Embryonic facial prominence (tissue), 1 donor: ENCODE measurements around the gene PSTPIP1.

Experiments
- DNase-seq: peaks from one replicate; pipeline ENCODE4 v3.0.0-alpha.2; 2016; ENCODE audit errors: extremely low spot score

PSTPIP1 gene

DNA sequence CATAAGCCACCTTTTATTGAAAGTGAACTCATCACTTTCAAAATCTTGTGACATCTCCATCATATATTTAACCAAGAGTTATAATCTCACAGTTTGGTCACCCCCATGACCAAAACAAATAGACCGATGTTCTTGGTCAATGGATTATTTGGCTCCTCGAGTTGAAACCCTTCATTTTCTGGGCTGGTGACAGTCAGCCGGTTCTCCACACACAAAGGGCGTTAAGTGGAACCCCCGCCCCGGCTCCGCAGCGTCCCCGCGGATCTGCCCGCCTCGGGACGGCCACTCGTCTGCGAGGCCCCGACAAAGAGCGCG lies 75.2 kb downstream of the PSTPIP1 start:
- no peak for DNase-seq

DNA sequence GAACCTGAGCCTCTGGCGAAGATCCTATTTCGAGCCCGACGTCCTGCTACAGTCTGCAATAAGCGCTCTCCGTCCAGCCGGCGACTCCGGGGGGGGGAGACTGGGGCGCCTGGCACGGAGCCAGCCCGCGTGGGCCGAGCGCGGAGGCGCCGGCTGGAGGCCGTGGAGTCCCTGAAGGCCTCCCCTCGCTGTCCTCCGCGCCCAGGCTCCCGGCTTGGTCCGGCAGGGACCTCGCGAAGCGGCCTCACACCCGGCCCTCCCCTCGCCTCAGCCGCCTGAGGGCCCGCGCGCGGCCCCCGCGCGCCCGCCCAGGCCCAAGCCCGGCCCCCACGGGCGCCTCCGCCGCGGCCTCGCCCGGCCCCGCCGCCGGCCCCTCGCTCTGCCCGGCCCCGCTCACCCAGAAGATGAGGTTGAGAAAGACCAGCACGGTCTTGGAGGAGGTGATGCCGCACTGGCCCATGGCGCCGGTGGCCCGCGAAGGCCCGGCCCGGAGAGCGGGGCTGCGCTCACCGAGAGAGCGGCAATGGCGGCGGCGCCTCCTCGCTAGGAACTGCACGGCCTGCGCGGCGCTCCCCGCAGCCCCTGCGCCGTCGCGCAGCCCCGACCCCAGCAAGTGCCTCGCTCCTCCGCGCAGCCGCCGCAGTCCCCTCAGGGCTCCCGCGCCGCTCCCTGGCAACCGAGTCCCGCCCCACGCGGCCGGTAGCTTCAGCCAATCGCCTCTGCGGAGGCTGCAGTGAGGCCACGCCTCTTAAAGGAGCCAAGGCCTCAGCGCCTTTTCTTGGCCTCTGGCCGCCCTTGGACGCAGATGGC lies 75.8 kb downstream of the PSTPIP1 start, which contains the start of gene TSPAN3:
TSPAN3 (minus strand) TSS at position 615 of the 810 bp plus-strand sequence; CDS start at position 460, 155 bp downstream.
- DNase-seq, result peak; percentile 85

DNA sequence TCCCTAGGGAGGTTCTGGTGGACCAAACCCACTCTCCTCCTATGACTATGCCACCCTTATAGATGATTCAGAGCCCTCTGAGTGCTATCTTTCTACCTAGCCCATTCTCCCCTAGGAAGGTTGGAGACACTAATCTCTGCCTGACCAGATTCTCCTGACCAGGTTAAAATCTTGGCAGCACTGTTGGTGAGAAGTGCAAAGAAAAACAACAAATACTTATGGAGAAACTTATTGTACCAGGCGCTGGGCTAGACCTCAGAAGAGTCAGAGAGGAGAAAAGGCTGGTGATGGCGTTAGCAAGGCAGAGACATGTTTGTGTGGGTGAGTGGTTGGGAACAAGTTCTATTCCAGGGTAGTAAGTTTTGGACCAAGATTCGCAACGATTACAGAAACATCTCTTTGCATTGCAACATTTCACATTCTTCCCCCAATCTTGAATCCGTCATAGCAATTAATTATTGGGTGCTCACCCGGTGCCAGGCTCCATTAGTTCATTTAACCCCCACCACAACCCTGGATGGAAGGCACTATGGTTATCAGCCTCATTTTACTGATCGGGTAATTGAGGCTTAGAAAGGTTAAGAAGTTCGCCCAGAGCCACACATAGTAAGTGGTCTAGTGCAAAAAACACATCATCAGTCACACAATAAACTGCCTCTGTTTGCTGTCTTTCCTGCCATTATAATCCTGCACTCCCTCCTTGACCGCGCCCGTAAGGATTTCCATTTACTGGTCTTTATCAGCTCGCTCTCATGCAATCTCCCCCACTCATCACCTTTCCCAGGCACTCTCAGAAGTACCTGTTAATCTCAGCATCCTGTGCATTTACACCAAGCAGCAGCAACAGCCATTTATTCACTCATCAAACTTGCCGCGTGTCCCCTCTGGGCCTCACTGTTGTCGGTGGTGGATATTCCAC lies 76.6 kb downstream of the PSTPIP1 start:
- DNase-seq, result no peak

DNA sequence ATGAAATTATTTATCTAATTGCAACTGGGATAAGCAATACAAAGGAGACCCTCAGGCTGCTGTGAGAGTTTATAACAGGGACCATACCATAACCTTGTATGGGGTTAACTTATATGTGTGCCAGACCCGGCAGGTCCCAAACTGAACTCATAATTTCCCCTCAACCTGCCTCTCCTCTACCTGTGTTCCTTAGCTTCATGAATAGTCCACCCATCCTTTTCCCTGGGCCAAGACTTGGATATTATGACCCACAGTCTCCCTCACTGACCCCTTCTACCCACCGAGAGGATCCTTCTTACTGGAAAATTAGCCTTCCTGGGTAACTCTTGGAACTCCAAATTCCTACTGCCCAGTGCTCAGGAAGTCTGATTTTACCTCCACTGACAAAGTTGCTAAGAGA lies 79.4 kb downstream of the PSTPIP1 start:
- no peak for DNase-seq

DNA sequence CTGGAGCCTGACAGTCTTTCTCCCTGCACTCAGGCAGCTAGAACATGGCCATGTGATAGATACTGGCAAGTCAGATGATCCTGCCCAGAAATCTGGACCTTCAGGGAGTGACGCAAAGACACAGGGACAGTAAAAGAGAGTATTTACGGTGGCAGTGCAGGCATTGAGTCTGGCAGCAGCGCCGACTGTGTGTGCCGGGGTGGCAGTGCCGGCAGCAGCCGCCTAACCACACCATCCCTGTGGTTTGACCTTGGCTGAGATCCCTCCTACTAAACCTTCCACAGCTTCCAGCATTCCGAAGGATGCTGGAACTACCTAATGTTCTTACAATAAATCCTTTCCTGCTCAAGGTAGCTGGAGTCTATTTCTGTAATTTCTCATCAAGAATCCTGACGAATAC lies 80.6 kb downstream of the PSTPIP1 start:
- no peak for DNase-seq

DNA sequence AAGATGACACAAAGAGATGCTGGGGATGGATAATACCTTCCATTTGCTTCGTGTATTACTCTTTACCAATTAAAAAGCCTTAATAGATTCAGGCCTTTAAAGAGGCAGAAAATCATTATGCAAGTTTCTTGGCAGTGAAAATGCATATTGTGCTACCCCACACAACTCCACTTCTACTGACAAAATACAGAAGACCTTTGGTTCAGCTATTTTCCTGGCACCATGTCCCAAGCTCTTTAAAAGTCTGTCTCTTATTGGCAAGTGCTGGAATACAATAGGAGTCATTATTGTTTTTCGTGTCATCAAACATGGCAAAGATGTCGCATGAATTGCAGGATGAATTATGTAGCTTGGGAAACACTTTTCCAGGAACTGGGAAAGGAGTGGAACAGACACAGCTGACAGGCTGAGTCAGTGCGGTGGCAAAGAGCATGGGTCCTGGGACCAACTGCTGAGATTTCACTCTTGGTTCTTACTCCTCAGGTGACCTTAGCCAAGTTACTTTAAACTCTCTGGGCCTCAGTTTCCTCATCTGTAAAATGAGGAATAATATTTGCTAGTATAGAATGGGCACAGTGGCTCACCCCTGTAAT lies 81.5 kb downstream of the PSTPIP1 start:
- no peak for DNase-seq

DNA sequence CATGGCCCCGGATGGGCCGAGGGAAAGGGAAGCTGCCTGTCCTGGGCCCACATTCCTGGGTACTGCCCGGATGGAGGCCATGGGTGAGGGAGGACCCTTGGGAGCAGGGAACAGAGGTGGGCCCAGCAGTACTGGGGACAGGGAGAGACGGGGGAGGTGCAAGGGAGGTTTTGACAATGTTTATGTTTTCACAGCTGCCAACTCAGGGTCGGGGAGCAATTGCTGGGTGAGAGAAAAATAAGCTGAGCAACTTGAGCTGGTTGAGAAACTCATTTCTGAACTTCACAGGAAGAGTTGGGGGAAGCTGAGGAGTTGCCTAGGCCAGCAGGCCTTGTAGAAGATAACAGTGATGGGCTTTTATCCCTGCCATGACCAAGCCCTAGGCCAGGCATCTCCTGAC lies 87.0 kb downstream of the PSTPIP1 start:
- no peak for DNase-seq

DNA sequence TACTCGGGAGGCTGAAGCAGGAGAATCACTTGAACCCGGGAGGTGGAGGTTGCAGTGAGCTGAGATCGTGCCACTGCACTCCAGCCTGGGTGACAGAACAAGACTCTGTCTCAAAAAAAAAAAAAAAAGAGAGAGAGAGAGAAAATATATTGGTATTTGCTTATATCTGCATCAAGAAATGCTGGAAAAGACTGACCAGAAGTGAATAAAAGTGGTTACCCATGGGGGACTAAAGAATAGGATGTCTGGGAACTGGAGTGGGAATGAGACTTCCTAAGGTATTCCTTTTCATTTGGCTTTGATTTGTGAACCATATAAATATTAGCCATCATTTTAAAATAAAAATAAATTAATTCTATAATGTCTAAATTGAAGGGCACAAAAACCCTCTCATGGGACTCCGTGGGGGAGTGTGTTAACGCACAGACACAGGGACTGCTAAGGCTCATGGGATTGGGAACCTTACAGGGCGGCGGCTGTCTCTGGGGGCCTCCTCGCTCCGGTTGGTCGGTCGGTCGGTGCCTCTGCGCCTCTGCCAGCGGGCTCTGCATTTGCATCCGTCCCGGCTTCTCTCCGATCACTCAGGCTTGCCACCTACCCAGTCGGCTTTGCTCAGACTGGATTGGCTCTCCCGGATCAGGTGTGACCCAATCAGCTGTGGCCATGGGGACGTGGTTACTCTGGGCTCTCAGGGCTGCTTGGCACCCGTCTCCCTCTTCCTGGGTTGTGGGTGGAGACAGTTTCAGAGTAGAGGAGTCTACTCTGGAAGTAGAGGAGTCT lies 88.6 kb downstream of the PSTPIP1 start:
- no peak for DNase-seq

DNA sequence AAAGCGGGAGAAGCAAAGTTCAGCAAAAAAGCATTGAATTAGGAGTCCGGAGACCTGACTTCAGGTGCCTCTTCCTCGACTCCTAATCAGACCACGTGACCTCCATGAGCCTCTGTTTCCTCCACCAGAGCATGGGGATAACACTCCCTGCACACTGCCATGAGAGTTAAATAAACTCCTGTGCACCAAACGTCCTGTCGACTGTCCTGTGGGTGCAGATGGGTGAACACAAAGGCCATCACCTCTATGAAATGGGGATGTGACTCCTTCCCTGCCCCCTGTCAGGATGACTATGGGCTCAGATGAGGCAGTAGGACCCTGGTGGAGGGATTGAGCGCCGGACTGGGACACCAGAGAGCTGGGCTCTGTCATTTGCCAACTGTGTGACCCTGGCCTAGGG lies 89.5 kb downstream of the PSTPIP1 start:
- no peak for DNase-seq

DNA sequence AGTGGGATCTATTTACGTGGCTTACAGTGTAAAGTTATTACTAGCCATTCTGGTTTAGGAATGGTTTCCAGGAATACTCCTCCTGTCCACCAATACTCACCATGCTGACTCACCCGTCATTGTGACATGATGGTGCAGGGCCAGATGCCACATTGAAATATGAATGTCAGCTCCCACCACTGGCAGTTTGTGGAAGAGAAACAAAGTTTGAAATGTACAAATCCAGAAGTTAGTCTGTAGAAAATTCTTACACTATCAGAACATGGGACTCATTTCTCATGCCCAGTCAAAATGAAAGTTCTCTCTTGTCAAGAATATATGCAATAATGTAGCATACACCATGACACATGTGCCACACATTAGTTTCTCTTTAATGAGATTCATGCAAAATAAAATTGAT lies 90.4 kb downstream of the PSTPIP1 start:
- DNase-seq, result no peak
